H1 (cell line): ENCODE results near the gene LRBA.

Source experiments
- EP300 ChIP-seq, 2 experiments: IDR thresholded peaks; 1 replicate in 1 of 2; 2 replicates in 1 of 2; pipeline ENCODE4 v1.6.1; 2011 to 2012; ENCODE audit warnings: low read depth in 2 of 2, low read length in 2 of 2, mild to moderate bottlenecking in 2 of 2, borderline replicate concordance in 1 of 2, inconsistent platforms in 1 of 2, moderate library complexity in 1 of 2
- HDAC2 ChIP-seq, 2 experiments: fragments of 300-600 bp in 1 of 2; sonication (generic) in 1 of 2; IDR thresholded peaks; 2 replicates each; pipeline ENCODE4 v1.6.1; 2011 to 2012; ENCODE audit warnings: low read depth in 2 of 2, low read length in 2 of 2, mild to moderate bottlenecking in 2 of 2, moderate library complexity in 2 of 2, borderline replicate concordance in 1 of 2, inconsistent platforms in 1 of 2
- MAFK ChIP-seq: IDR thresholded peaks from 2 replicates; pipeline ENCODE4 v1.6.1; 2012; ENCODE audit warnings: low read depth, mild to moderate bottlenecking, improper control_type of control experiment, low read length
- POLR2A ChIP-seq, 2 experiments: IDR thresholded peaks; 1 replicate in 1 of 2; 2 replicates in 1 of 2; pipeline ENCODE4 v1.6.1; 2011; ENCODE audit warnings: low read depth in 2 of 2, low read length in 2 of 2, mild to moderate bottlenecking in 2 of 2; ENCODE audit errors: control extremely low read depth in 1 of 2
- POLR2AphosphoS5 ChIP-seq: IDR thresholded peaks from 2 replicates; pipeline ENCODE4 v1.6.1; 2011; ENCODE audit warnings: low read depth, low read length
- RFX5 ChIP-seq: IDR thresholded peaks from 2 replicates; pipeline ENCODE4 v1.6.1; 2011; ENCODE audit warnings: low read depth, low read length, improper control_type of control experiment, borderline replicate concordance
- TCF12 ChIP-seq: IDR thresholded peaks from 2 replicates; pipeline ENCODE4 v1.6.1; 2011; ENCODE audit warnings: low read depth, mild to moderate bottlenecking, low read length
- TF ChIP-seq, protein P1 (sequence below): IDR thresholded peaks from 2 replicates; pipeline ENCODE4 v1.6.1; 2012; ENCODE audit warnings: low read length, inconsistent platforms

DNA sequence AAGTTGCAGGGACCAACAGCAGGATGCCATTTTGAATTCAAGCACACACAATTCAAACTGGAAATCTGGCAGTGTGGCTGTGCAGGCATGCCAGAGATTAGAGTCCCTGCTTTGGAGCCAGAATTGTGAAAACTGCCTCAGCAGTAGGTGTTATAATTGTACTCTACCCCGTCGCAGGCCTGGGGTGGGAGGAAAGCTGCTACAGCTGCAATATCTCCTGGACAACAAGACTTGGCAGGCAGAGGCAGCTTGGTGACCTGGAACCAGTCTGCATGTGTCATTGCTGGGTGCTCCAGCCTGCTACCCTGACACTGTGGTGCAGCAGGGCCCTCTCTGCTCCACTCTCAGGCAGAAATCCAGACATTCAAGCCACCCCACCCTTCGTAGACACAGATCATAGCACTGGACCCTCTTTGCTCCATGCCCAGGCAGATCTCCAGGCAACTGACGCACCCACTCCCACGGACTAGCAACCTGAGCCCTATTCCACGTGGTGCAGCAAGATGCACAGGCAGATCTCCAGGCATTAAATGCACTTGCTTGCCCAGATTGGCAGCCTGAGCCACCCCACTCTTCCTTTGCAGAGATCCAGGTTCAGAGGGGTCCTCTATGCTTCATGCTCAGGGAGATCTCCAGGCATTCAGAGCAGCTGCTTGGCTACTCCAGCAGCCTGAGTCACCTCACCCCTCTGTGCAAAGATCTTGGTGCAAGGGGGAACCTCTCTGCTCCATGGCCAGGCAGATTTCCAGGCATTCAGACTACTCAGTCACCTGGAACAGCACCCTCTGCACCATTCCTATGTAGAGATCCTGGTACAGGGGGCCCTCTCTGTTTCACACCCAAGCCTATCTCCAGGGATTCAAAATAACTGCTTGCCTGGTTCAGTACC, 140.5 kb downstream of the LRBA start:
- TF ChIP-seq RFX5 (no peak), EP300 (IDR thresholded peaks at IDR 0.05; ENCODE audit: borderline replicate concordance in 1 of 2, low read depth in 2 of 2, low read length in 2 of 2) (no peak), HDAC2 (IDR thresholded peaks at IDR 0.05; ENCODE audit: borderline replicate concordance in 1 of 2, low read depth in 2 of 2, low read length in 2 of 2) (no peak), POLR2A (IDR thresholded peaks at IDR 0.05; ENCODE audit: control extremely low read depth in 1 of 2, low read depth in 2 of 2, low read length in 2 of 2) (no peak), MAFK (no peak), POLR2AphosphoS5 (no peak), TCF12 (no peak)
- TF ChIP-seq, protein P1, sequence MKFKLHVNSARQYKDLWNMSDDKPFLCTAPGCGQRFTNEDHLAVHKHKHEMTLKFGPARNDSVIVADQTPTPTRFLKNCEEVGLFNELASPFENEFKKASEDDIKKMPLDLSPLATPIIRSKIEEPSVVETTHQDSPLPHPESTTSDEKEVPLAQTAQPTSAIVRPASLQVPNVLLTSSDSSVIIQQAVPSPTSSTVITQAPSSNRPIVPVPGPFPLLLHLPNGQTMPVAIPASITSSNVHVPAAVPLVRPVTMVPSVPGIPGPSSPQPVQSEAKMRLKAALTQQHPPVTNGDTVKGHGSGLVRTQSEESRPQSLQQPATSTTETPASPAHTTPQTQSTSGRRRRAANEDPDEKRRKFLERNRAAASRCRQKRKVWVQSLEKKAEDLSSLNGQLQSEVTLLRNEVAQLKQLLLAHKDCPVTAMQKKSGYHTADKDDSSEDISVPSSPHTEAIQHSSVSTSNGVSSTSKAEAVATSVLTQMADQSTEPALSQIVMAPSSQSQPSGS, result no peak
